ENCODE measurements around the gene AKAP13.

DNA sequence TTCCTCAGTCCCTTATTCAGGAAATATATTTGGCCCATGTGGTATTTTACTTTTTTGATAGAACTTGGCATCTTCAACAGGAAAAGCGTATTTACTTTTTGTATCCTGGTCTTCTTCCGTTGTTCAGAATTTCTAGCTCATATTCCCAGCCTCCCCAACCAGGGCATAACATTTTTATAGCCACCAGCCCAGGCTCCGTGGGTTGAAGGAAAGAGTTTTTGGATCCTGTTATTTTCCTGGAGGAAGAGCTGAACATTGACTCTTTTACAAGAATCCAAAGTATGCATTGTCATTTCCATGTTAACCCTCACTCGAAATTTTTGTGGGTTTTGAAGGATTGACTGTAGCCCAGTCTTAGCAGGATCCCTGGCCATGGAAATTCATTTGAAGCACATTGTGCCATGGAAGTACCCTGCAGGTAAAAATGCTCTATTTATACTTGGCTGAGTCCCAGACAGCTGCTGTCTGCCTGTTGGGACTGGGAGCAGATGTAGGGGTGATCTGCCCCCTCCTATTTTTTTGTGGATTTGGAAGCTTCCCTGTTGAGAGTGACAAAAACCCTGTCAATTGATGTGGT is 98.8 kb downstream of the AKAP13 start:
- TF ChIP-seq, protein P1, sequence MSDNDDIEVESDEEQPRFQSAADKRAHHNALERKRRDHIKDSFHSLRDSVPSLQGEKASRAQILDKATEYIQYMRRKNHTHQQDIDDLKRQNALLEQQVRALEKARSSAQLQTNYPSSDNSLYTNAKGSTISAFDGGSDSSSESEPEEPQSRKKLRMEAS (IDR thresholded peaks at IDR 0.05; ENCODE audit: low read depth), result no peak
- TF ChIP-seq GABPA (IDR thresholded peaks at IDR 0.05; ENCODE audit: low read depth) (no peak), EZH2phosphoT487 (IDR thresholded peaks at IDR 0.05; ENCODE audit: borderline replicate concordance, low read depth) (no peak), POLR2AphosphoS5 (IDR thresholded peaks at IDR 0.05; ENCODE audit: low read depth, low read length) (no peak), JUND (IDR thresholded peaks at IDR 0.05) (0 out of 2 replicates have a peak, but pooled peaks have one; percentile 9), ZBTB33 (IDR thresholded peaks at IDR 0.05; ENCODE audit: borderline replicate concordance, low read depth) (no peak), EP300 (IDR thresholded peaks at IDR 0.05; ENCODE audit: borderline replicate concordance in 1 of 2, low read depth in 1 of 2, low read length in 1 of 2) (no peak), REST (IDR thresholded peaks at IDR 0.05; ENCODE audit: low read depth, low read length) (no peak)
- TF ChIP-seq, protein P2, sequence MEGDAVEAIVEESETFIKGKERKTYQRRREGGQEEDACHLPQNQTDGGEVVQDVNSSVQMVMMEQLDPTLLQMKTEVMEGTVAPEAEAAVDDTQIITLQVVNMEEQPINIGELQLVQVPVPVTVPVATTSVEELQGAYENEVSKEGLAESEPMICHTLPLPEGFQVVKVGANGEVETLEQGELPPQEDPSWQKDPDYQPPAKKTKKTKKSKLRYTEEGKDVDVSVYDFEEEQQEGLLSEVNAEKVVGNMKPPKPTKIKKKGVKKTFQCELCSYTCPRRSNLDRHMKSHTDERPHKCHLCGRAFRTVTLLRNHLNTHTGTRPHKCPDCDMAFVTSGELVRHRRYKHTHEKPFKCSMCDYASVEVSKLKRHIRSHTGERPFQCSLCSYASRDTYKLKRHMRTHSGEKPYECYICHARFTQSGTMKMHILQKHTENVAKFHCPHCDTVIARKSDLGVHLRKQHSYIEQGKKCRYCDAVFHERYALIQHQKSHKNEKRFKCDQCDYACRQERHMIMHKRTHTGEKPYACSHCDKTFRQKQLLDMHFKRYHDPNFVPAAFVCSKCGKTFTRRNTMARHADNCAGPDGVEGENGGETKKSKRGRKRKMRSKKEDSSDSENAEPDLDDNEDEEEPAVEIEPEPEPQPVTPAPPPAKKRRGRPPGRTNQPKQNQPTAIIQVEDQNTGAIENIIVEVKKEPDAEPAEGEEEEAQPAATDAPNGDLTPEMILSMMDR (IDR thresholded peaks at IDR 0.05), result no peak

All from SK-N-SH (cell line).